MM.1S (cell line): ENCODE data around the gene SETD5.

Source experiments
- CTCF ChIP-seq: fragments of 300-600 bp; sonication (generic); IDR thresholded peaks from 2 replicates; pipeline ENCODE4 v1.5.1; 2016; ENCODE audit warnings: antibody characterized with exemption, low read length, mixed read lengths
- EZH2 ChIP-seq: fragments of 300-600 bp; sonication (generic); optimal IDR thresholded peaks from 2 replicates; pipeline ENCODE3; 2017; ENCODE audit warnings: low read depth, mild to moderate bottlenecking, antibody characterized with exemption, low read length, mixed read lengths

DNA sequence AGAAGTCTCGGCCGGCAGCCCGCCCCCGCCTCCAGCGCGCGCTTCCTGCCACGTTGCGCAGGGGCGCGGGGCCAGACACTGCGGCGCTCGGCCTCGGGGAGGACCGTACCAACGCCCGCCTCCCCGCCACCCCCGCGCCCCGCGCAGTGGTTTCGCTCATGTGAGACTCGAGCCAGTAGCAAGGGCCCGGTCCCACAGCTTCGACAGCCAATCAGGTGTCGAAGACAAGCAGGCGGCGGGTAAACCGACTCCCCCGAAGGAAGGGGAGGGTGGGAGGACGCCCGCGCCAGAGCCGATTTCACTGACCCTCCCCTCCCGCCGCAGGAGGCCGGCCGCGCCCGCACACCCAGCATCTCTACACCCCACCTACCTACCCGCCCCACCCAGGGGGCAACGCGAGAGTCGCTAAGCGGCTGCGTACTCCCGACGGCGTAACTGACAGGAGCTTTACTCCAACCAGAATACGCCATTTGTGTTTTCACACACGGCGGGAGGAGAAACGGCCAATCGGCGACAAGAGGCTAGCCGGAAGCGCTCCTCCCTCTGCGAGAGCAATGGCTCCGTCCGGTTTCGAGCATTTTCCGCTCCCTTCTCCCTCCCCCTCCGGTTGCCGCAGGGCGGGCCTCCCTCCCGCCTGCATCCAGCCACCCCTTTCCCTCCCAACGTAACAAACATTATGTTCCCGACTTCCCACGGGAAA lies 633 bp upstream of the SETD5 start:
- TF ChIP-seq EZH2 (no peak), CTCF (no peak)
